Urinary bladder (tissue), 4 donors: ENCODE data around the gene LTA. TPM values are rescaled to one million over a fixed set of nuclear protein-coding genes. Genes with fewer than 3 reads are reported as not detected.
"Not testable (repeated sequence)": the region's sequence is repeated elsewhere in the genome, so short reads cannot be mapped to it uniquely, and the experiment has no call there.

Experiments
- DNase-seq: peaks from one replicate; pipeline ENCODE4 v3.0.0-alpha.2; 2015; ENCODE audit errors: extremely low spot score
- H3K27ac ChIP-seq: one replicate; pipeline ENCODE4 v1.5.1; 2013; ENCODE audit warnings: low read depth, mild to moderate bottlenecking, moderate library complexity
- H3K36me3 ChIP-seq: one replicate; pipeline ENCODE4 v1.6.1; 2013; ENCODE audit warnings: mild to moderate bottlenecking, moderate library complexity; ENCODE audit not compliant: insufficient read depth
- H3K4me1 ChIP-seq: one replicate; pipeline ENCODE4 v1.6.1; 2013; ENCODE audit warnings: mild to moderate bottlenecking, moderate library complexity; ENCODE audit not compliant: insufficient read depth
- H3K4me3 ChIP-seq: one replicate; pipeline ENCODE4 v1.5.1; 2013; ENCODE audit warnings: low read depth, low read length
- WGBS: extraction: QIAGEN DNeasy Blood & Tissue Kit; methylation state at CpG from one replicate; pipeline ENCODE4 v1.1.7; 2013; 5-methylcytosine and 5-hydroxymethylcytosine counted together
- polyA plus RNA-seq: library from polyadenylated mRNA; stranded (reverse); fragments of 200-250 nt; gene quantifications from one replicate; pipeline ENCODE4 v1.2.3, GENCODE V29; 2013
- total RNA-seq: library from RNA; depleted of rRNA; stranded (reverse); fragments of >200 nt; gene quantifications from one replicate; pipeline ENCODE4 v1.2.3, GENCODE V29; 2014
- donor health status: healthy with polysubstance abuse.
- donor health status: healthy.

The LTA gene
- total and polyA plus RNA-seq, 2 donors: 0.06 TPM; not detected in 1

DNA sequence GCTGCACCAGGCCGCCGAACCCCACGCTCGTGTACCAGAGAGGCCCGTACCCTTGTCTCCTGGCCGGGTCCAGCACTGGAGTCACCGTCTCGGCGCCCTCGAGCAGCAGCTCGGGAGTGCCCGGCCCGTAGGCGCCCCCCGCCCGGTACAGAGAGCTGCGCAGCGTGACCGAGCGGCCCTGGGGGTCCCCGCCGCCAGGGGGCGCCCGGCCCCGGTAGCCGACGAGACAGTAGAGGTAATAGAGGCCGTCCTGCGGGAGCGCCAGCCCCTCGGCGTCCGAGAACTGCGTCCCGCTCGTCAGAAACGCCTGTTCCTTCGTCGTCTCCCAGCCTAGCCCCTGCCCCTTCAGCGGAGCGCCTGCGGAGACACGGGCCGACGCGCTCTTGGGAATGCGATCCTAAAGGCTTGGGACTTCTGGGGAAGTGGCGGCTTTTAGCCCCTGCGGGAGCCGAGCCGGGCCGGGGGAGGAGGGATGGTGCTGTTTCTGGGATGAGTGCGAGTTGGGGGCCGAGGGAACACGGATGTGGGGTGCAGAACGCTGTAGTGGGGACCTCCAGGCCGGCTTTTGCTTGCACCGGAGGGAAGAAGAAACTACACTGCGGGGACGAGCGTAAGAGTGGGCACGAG, 8.8 kb downstream of the LTA start:
- no peaks in the 10 kb centered on the region for H3K4me1 ChIP-seq
- no peaks in the 10 kb centered on the region for H3K36me3 ChIP-seq
- WGBS: under 1% methylated on average over 62 of the region's 62 CpGs
- peak overlapping the region; percentile 77 for H3K27ac ChIP-seq
- DNase-seq: no peak
- H3K4me3 ChIP-seq: peak overlapping the region; percentile 72

DNA sequence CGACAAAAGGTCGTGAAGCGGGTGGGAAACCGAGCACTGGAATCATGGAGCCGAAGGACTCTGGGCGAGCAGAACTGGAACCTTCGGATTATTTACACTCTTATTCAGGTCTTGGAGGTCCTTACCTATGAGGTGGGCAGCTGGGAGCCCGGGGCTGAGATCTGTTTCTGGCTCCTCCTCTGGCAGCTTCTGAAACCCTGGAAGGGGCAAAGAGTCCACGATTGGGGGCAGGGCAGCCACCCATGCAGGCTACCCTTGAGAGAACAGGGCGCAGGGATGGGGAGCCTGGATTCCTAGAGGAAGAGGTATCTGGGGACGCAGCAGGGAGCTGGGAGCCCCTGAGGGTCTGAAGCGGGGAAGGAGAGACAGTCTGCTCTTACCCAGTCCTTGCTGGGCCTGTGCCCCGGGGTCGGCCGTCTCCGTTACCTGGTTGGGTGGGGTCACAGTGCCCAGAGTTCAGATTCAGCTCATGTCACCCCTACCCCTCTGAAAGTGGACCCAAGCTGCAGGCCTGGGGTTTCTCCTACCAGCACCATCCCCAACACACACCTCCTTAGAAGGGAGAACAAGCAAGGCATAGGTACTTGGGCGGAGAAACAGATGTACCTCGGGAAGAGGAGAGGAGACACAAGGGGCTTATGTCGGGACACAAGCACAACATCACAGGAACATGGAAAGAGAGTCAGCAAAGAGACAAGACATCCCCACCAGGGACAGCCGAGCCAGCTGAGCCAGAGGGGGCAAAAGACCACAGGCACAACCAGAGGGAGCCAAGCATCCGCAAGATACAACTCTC, 9.5 kb downstream of the LTA start:
- Histone ChIP-seq H3K36me3 (no peaks in the 10 kb centered on the region), H3K4me1 (no peaks in the 10 kb centered on the region), H3K27ac (peak overlapping the region; percentile 77), H3K4me3 (peak overlapping the region; percentile 72)
- DNase-seq: no peak
- 23% methylated on average over 21 of the region's 21 CpGs for WGBS

DNA sequence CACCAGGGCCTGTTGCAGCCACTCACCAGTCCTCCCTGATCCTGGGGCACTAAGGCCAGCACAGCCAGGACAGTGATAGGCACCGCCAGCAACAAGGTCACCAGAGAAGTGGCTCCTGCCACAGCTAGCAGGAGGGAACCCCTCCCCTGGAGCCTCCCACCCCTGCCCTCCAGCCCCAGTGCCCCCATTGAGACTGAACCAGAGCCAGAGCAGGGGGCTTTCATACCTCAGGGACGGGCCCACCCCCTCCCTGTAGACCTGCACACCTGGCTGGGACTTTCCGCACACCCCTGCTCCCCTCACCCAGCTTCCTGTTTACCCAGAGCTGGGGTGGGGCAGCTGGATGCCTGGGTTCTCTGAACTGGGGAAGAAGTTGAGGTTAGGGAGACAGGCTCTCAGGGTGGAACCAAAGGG, 10.1 kb downstream of the LTA start, which contains the start of gene LTB:
LTB (minus strand) TSS at position 195 of the 414 bp plus-strand sequence; CDS start at position 188, 7 bp downstream.
- 76% methylated on average over 3 of the region's 3 CpGs for WGBS
- Histone ChIP-seq H3K27ac (peak within 1 kb of the TSS; percentile 77), H3K4me1 (no peaks in the 10 kb centered on the region), H3K4me3 (peak within 1 kb of the TSS; percentile 72), H3K36me3 (no peaks in the 10 kb centered on the region)
- no peak for DNase-seq

- WGBS: 68% methylated on average over 2 of the region's 2 CpGs
- no peak for DNase-seq
- H3K27ac ChIP-seq: no peak overlapping the region
- H3K4me1 ChIP-seq: no peaks in the 10 kb centered on the region
- no peaks in the 10 kb centered on the region for H3K36me3 ChIP-seq
- no peak overlapping the region for H3K4me3 ChIP-seq
Measured at GRCh38 chr6:31585491-31585890, 13.4 kb downstream of the LTA start.

DNA sequence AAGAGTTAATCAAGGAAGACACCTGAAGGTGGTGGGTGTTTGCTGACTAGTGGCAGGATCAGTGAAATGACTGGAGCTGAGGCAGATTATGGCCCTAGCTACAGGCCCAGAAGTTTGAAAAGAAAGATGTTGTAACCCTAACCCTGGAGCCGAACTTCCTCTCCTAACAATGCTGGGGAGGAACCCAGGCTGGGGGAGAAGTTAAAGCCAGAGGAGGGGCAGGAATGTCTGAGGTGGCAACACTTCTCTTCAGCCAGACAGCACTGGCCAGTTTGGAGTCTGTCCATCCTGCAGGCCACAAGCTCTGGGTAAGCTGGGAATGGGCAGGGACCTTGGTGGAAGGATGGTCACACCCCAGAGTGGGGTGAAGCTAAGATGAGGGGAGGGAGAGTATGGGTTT, 13.9 kb downstream of the LTA start, which contains the start of gene LST1:
LST1 (plus strand) TSS at position 270 of the 400 bp plus-strand sequence. CDS start 1,023 bp downstream, outside the sequence.
- Histone ChIP-seq H3K27ac (no peak within 1 kb of the TSS), H3K4me3 (no peak within 1 kb of the TSS), H3K4me1 (no peaks in the 10 kb centered on the region), H3K36me3 (no peaks in the 10 kb centered on the region)
- 60% methylated on average over 1 of the region's 1 CpG for WGBS
- no peak for DNase-seq

DNA sequence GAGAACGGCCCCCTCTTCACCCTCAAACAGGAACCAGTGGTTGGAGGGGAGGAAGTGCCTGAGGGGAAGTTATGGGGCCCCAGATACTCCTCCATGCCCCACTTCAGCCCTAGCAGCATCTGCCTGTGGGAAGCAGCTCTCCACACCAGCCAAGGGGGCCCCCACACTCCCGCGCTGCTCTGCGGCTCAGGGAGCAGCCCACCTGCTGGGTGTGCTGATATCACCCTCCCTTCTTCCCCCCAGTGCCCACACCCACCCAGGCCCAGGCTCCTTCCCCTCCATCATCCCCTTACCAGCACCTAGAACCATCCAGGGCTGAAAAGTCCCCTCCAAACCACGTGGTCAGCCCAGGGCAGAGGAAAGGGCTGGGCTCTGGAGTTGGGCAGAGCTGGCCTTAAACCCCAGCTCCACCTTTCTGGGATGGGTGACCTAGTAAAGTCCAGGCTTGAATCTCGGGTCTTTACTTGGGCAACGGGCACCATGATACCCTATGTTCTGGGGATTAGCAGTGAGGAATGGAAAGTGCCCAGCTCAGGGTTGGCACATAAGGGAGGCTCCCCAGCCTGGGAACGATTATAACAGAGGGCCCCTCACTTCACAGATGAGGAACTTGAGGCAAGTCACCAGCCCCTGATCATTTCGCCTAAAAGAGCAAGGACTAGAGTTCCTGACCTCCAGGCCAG, 14.7 kb downstream of the LTA start:
- no peak overlapping the region for H3K4me3 ChIP-seq
- no peak overlapping the region for H3K27ac ChIP-seq
- no peaks in the 10 kb centered on the region for H3K36me3 ChIP-seq
- no peak for DNase-seq
- H3K4me1 ChIP-seq: no peaks in the 10 kb centered on the region
- 59% methylated on average over 9 of the region's 9 CpGs for WGBS

DNA sequence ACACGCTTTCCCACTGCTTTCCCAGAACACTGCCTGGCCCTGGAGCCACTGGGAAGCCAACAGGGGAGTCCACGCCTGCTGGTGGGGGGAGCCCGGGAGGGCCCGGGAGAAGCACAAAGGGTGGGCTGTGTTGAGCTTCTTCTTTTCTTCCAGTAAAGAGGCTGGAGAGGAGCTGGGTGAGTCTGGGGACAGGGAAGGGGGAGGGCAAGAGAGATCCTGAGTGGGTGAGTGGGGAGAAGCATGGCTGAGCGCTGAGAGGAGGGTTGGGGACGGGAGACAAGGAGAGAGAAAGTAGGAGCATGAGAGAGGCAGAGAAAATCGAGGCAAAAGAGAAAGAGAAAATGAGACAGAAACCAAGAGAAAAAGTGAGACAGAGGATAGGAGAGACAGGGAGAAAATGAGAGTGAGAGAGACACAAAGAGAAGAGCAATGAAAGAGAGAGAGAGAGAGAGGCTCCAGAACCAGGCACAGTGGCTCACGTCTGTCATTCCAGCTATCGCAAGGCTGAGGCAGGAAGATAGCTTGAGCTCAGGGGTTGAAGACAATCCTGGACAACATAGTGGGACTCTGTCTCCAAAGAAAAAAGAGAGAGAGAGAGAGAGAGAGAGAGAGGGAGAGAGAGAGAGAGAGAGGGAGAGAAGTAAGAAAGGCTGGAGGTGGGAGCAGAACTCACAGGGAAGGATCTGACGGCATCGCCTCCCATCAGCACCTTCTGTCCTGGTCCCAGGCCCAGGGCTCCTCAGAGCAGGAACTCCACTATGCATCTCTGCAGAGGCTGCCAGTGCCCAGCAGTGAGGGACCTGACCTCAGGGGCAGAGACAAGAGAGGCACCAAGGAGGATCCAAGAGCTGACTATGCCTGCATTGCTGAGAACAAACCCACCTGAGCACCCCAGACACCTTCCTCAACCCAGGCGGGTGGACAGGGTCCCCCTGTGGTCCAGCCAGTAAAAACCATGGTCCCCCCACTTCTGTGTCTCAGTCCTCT, 16.0 kb downstream of the LTA start:
- DNase-seq: no peak
- Histone ChIP-seq H3K36me3 (no peaks in the 10 kb centered on the region), H3K4me3 (no peak overlapping the region), H3K4me1 (no peaks in the 10 kb centered on the region), H3K27ac (no peak overlapping the region)
- 57% methylated on average over 12 of the region's 12 CpGs for WGBS

DNA sequence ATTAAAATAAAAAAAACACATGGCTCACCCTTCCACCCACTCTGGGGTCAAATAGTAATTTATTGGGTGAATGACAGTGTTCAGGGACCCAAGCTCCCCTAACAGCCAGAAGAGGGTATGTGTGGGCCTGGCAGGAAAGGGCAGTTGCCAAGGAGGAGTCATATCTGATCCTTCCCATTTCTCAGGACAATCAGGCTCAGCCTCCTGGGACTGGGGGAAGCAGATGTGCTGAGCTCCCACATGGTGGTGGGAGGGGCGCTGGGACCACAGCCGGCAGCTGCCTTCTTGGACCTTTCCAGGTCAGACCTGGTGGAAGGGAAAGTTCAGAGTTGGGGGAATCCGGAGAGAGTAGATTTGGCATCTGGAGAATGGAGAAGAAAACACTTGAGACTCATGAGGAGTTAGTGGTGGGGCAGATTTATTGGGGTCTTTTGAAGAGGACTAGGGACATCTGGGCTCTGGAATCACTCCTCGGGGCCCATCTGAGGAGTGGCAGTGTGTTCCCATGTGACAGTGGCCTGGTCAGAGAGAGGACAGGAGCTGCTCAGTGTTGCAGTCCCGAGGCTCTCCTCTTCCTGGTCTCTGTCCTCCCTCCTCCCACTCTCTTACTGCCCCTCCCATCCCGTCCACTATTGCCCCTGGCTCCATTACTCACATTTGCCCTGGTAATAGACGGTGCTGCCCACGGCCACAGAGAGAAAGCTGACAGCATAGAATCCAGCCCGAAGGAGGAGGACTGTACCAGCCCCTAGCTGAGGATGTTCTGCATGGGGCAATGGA, 17.0 kb downstream of the LTA start:
- Histone ChIP-seq H3K27ac (no peak overlapping the region), H3K4me3 (no peak overlapping the region), H3K4me1 (no peaks in the 10 kb centered on the region), H3K36me3 (no peaks in the 10 kb centered on the region)
- 44% methylated on average over 9 of the region's 9 CpGs for WGBS
- no peak for DNase-seq

DNA sequence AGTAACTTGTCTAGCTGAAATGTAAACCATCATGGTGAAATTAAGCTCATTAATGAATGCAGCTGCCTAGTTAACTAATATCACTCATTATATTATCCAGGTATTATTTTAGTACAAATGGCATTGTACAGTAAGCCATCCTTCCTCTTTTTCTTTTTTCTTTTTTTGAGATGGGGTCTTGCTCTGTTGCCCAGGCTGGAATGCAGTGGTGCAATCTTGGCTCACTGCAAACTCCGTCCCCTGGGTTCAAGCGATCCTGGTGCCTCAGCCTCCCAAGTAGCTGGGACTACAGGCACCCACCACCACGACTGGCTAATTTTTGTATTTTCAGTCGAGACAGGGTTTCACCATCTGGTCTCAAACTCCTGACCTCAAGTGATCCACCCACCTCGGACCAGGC, 18.6 kb downstream of the LTA start:
- WGBS: 74% methylated on average over 5 of the region's 5 CpGs
- DNase-seq, H3K4me1 ChIP-seq, H3K4me3 ChIP-seq, H3K36me3 ChIP-seq, H3K27ac ChIP-seq: not testable (repeated sequence)

GRCh38 chr6:31592396-31592771, 20.3 kb downstream of the LTA start:
- DNase-seq: no peak
- 88% methylated on average over 7 of the region's 7 CpGs for WGBS
- no peak overlapping the region for H3K4me3 ChIP-seq
- no peaks in the 10 kb centered on the region for H3K4me1 ChIP-seq
- no peaks in the 10 kb centered on the region for H3K36me3 ChIP-seq
- no peak overlapping the region for H3K27ac ChIP-seq

GRCh38 chr6:31597006-31597405, 24.9 kb downstream of the LTA start:
- Histone ChIP-seq H3K36me3 (no peaks in the 10 kb centered on the region), H3K27ac (no peak overlapping the region), H3K4me1 (no peaks in the 10 kb centered on the region), H3K4me3 (no peak overlapping the region)
- DNase-seq: no peak
- WGBS: 33% methylated on average over 2 of the region's 2 CpGs

DNA sequence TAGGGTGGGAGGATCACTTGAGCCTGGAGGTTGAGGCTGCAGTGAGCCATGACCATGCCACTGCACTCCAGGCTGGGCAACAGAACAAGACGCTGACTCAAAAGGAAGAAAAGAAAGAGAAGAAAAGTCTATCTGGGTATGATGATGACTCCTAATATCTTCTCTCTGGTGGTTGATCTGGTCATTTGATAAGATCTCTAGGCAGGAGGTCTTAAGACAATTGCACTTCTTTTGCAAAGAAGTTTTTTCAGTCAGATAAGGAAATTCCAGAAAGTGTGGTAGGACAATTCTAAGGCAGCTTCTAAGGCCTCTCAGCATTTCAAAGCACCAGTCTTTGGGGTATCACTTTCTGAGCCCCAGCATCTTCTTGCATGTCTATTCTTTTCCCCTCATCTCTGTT, 35.2 kb downstream of the LTA start:
- Histone ChIP-seq H3K4me3 (no peak overlapping the region), H3K36me3 (no peaks in the 10 kb centered on the region), H3K27ac (no peak overlapping the region), H3K4me1 (no peaks in the 10 kb centered on the region)
- 86% methylated on average over 1 of the region's 1 CpG for WGBS
- DNase-seq: no peak
